ENCODE measurements around the gene PRMT1.

GRCh38 chr19:49730166-49730565 is 53.1 kb downstream of the PRMT1 start:
- TF ChIP-seq MAX (IDR thresholded peaks at IDR 0.05) (no peak), ZBTB7A (IDR thresholded peaks at IDR 0.05; ENCODE audit: low read depth) (no peak), RAD21 (IDR thresholded peaks at IDR 0.05; ENCODE audit: low read depth) (no peak)
